Omental fat pad (tissue), 4 donors: ENCODE results near the gene BCL2A1. TPM values are rescaled to one million over a fixed set of nuclear protein-coding genes. Genes with fewer than 3 reads are reported as not detected.

Experiments
- ATAC-seq: fragments of 150-250 bp; one replicate; pipeline ENCODE4 v1.9.1; 2016; ENCODE audit warnings: mild to moderate bottlenecking, moderate library complexity; ENCODE audit not compliant: low FRiP score
- DNase-seq: peaks from one replicate; pipeline ENCODE4 v3.0.0-alpha.2; 2019; ENCODE audit warnings: low spot score
- CTCF ChIP-seq, 3 donors: fragments of 450-650 bp; IDR thresholded peaks; one replicate each; pipeline ENCODE4 v1.5.1; 2016 to 2017; ENCODE audit warnings: antibody characterized with exemption in 3 of 3, mild to moderate bottlenecking in 3 of 3, moderate library complexity in 2 of 3
- total RNA-seq, 4 donors: library from RNA; depleted of rRNA; stranded (reverse); fragments of >200 nt; gene quantifications; one replicate each; pipeline ENCODE4 v1.1.0, GENCODE V29; 2016

Gene BCL2A1
- total RNA-seq, 4 donors from 2014 or later = 1.8 to 20.4 (median 16.1) TPM

- TF ChIP-seq CTCF (IDR thresholded peaks at IDR 0.05) = no peak
- ATAC-seq = peak; percentile 14
- DNase-seq = no peak
These were observed 6.5 kb upstream of the BCL2A1 start for GRCh38 chr15:79977431-79978054.

- ATAC-seq = no peak
- DNase-seq = no peak
- no peak for TF ChIP-seq CTCF (IDR thresholded peaks at IDR 0.05)
These were observed 2.6 kb upstream of the BCL2A1 start for GRCh38 chr15:79973456-79974195.

GRCh38 chr15:79972863-79973262 lies 1.9 kb upstream of the BCL2A1 start:
- DNase-seq = no peak
- TF ChIP-seq CTCF (IDR thresholded peaks at IDR 0.05) = no peak

GRCh38 chr15:79970181-79970580 lies 815 bp downstream of the BCL2A1 start:
- no peak for TF ChIP-seq CTCF (IDR thresholded peaks at IDR 0.05)
- DNase-seq = no peak
- ATAC-seq = no peak

More at GRCh38 chr15:79972863-79973262, 1.9 kb upstream of the BCL2A1 start:
- ATAC-seq = no peak

- TF ChIP-seq CTCF (IDR thresholded peaks at IDR 0.05) = no peak
These were observed 1.9 kb downstream of the BCL2A1 start for GRCh38 chr15:79969146-79969545.

GRCh38 chr15:79967298-79968182 lies 3.5 kb downstream of the BCL2A1 start:
- ATAC-seq = no peak
- TF ChIP-seq CTCF (IDR thresholded peaks at IDR 0.05) = no peak

More at GRCh38 chr15:79969146-79969545, 1.9 kb downstream of the BCL2A1 start:
- ATAC-seq (no peak), DNase-seq (no peak)

More at GRCh38 chr15:79967298-79968182, 3.5 kb downstream of the BCL2A1 start:
- DNase-seq = no peak
